Astrocyte (in vitro differentiated cells and primary cell): ENCODE measurements around the gene INPP5A. TPM values are rescaled to one million over a fixed set of nuclear protein-coding genes. Genes with fewer than 3 reads are reported as not detected.

ENCODE experiments used
- DNase-seq: peaks from one replicate; pipeline ENCODE4 v3.0.0-alpha.2; 2010; ENCODE audit warnings: low read depth
- FAIRE-seq: peaks from 2 replicates; lab custom pipeline; 2011; peaks lifted over from hg19 to GRCh38; lab: Jason Lieb, UNC
- H2AFZ ChIP-seq: 2 replicates; pipeline ENCODE4 v1.6.0; 2012; ENCODE audit warnings: low read depth, low read length, inconsistent platforms
- H3K27ac ChIP-seq: 2 replicates; pipeline ENCODE4 v1.5.1; 2011; ENCODE audit warnings: low read depth, low read length, inconsistent platforms
- H3K27me3 ChIP-seq: 2 replicates; pipeline ENCODE4 v1.6.0; 2011; ENCODE audit warnings: low read length, inconsistent platforms; ENCODE audit not compliant: insufficient read depth
- H3K36me3 ChIP-seq: 2 replicates; pipeline ENCODE4 v1.5.1; 2011; ENCODE audit warnings: low read length, inconsistent platforms; ENCODE audit not compliant: insufficient read depth
- H3K4me1 ChIP-seq: 2 replicates; pipeline ENCODE4 v1.5.1; 2011; ENCODE audit warnings: low read length, inconsistent platforms; ENCODE audit not compliant: insufficient read depth
- H3K4me2 ChIP-seq: 2 replicates; pipeline ENCODE4 v1.6.0; 2012; ENCODE audit warnings: low read length, inconsistent platforms
- H3K4me3 ChIP-seq: 2 replicates; pipeline ENCODE4 v1.5.1; 2011; ENCODE audit warnings: low read depth, mild to moderate bottlenecking, low read length, inconsistent platforms; ENCODE audit not compliant: insufficient read depth
- H3K79me2 ChIP-seq: 2 replicates; pipeline ENCODE4 v1.6.0; 2012; ENCODE audit warnings: mild to moderate bottlenecking, low read length, inconsistent platforms; ENCODE audit not compliant: insufficient read depth
- H3K9ac ChIP-seq: 2 replicates; pipeline ENCODE4 v1.6.0; 2012; ENCODE audit warnings: mild to moderate bottlenecking, low read length, inconsistent platforms
- H3K9me3 ChIP-seq: 2 replicates; pipeline ENCODE4 v1.5.1; 2012; ENCODE audit warnings: low read depth, mild to moderate bottlenecking, low read length, inconsistent platforms; ENCODE audit not compliant: insufficient read depth
- H4K20me1 ChIP-seq: 2 replicates; pipeline ENCODE4 v1.6.0; 2012; ENCODE audit warnings: low read length, inconsistent platforms; ENCODE audit not compliant: insufficient read depth
- H3K27ac Mint-ChIP-seq: one replicate; pipeline ENCODE4 v1.8.0; 2021; ENCODE audit warnings: mild to moderate bottlenecking, mixed read lengths; ENCODE audit not compliant: unreplicated experiment
- H3K27me3 Mint-ChIP-seq: one replicate; pipeline ENCODE4 v1.8.0; 2021; ENCODE audit warnings: low read depth, mixed read lengths; ENCODE audit not compliant: unreplicated experiment
- H3K36me3 Mint-ChIP-seq: one replicate; pipeline ENCODE4 v1.8.0; 2021; ENCODE audit warnings: low read depth, mixed read lengths; ENCODE audit not compliant: unreplicated experiment
- H3K4me1 Mint-ChIP-seq: one replicate; pipeline ENCODE4 v1.8.0; 2021; ENCODE audit warnings: low read depth, mixed read lengths; ENCODE audit not compliant: unreplicated experiment
- H3K4me3 Mint-ChIP-seq: one replicate; pipeline ENCODE4 v1.8.0; 2021; ENCODE audit warnings: mild to moderate bottlenecking, moderate library complexity, mixed read lengths; ENCODE audit not compliant: unreplicated experiment
- H3K9me3 Mint-ChIP-seq: one replicate; pipeline ENCODE4 v1.8.0; 2021; ENCODE audit warnings: mild to moderate bottlenecking, mixed read lengths; ENCODE audit not compliant: unreplicated experiment
- EZH2 ChIP-seq: IDR thresholded peaks from 2 replicates; pipeline ENCODE4 v1.6.1; 2012; ENCODE audit warnings: mild to moderate bottlenecking, low read length, inconsistent platforms; ENCODE audit not compliant: insufficient read depth
- total RNA-seq: library from RNA; stranded (reverse); gene quantifications from 2 replicates; pipeline ENCODE4 v1.2.1, GENCODE V29; 2021
- TF ChIP-seq, protein P1 (sequence below): IDR thresholded peaks from 2 replicates; pipeline ENCODE4 v1.5.1; 2011; ENCODE audit warnings: low read depth, mild to moderate bottlenecking, inconsistent platforms, low read length, moderate library complexity; ENCODE audit not compliant: insufficient read depth

The INPP5A gene
- total RNA-seq, 1 donor from 2014 or later = 39.1 TPM

DNA sequence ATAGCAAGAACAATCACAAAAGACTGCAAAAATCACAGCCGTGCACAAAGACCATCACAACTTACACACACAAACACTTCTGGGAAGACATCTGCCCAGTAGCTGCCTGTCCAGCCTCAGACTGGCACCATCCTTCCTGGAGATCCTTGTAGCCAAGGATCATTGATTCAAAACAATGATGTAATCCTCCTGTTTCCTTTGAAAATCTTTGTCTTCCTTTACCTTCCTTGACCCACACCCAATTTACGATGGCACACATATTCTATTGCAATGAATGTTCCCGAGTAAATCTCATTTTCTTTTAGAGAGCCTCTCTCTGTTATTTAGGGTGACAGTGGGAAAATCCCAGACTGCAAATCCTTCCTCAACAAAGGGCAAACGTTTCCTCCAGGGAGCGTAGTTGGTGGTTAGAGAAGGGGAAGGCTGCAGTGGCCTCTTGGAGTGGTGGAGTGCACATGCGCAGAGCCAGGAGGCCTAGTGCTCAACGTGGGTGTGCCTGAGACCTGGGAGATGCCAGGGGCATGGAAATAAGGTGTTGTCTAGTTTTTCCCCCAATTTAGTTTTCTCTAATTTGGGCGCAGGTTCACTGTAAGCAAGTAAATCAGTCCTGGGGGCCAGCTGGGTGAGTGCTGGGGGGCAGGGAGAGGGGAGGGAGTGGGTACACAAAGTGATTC, 3.1 kb upstream of the INPP5A start:
- no peaks in the 10 kb centered on the region for H3K36me3 Mint-ChIP-seq
- H2AFZ ChIP-seq = no peak overlapping the region
- TF ChIP-seq, protein P1, sequence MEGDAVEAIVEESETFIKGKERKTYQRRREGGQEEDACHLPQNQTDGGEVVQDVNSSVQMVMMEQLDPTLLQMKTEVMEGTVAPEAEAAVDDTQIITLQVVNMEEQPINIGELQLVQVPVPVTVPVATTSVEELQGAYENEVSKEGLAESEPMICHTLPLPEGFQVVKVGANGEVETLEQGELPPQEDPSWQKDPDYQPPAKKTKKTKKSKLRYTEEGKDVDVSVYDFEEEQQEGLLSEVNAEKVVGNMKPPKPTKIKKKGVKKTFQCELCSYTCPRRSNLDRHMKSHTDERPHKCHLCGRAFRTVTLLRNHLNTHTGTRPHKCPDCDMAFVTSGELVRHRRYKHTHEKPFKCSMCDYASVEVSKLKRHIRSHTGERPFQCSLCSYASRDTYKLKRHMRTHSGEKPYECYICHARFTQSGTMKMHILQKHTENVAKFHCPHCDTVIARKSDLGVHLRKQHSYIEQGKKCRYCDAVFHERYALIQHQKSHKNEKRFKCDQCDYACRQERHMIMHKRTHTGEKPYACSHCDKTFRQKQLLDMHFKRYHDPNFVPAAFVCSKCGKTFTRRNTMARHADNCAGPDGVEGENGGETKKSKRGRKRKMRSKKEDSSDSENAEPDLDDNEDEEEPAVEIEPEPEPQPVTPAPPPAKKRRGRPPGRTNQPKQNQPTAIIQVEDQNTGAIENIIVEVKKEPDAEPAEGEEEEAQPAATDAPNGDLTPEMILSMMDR = no peak
- TF ChIP-seq EZH2 = no peak

DNA sequence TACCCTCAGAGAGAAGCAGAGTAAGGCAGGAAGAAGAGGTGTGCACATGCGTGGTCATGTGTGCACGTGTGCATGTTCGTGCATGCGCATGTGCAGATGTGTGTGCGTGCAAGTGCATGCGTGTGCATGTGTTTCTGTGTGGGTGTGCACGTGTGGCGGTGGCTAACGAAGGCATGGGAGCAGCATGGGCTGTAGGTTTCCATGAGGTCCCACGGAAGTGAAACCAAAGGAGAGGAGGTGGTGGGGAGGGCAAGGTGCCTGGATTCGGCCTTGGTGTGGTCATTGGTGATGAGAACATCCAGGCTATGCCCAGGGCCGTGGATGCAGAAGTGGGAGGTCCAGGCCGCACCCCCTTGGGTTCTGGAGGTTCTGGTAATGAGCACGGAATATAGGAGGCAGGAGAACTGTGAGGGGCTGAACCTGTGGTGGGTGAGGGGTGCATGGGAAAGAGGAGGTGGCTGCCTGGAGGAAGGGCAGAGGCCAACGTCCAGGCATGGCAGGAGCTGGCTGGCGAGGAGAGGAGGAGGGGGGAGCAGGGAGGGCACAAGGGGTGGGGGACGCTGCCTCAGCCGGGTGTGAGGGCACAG, 2.4 kb upstream of the INPP5A start:
- Mint-ChIP-seq H3K4me1 (peaks cover 48% of the 10 kb centered on the region), H3K4me3 (peak overlapping the region; percentile 73), H3K27me3 (peaks cover 4% of the 10 kb centered on the region), H3K36me3 (no peaks in the 10 kb centered on the region), H3K9me3 (peaks cover 17% of the 10 kb centered on the region), H3K27ac (peak overlapping the region; percentile 15)
- Histone ChIP-seq H2AFZ (no peak overlapping the region), H3K27ac (no peak overlapping the region), H3K36me3 (no peaks in the 10 kb centered on the region), H4K20me1 (peaks cover 20% of the 10 kb centered on the region), H3K9ac (no peak overlapping the region), H3K4me3 (peak overlapping the region; percentile 78), H3K27me3 (no peaks in the 10 kb centered on the region), H3K79me2 (peaks cover 42% of the 10 kb centered on the region), H3K4me1 (peaks cover 64% of the 10 kb centered on the region), H3K4me2 (peak overlapping the region; percentile 88), H3K9me3 (peaks cover 2% of the 10 kb centered on the region)
- FAIRE-seq (no peak), DNase-seq (no peak)
- no peak for TF ChIP-seq EZH2
- TF ChIP-seq, protein P1 = no peak

More for the DNA sequence above, 3.1 kb upstream of the INPP5A start:
- DNase-seq (no peak), FAIRE-seq (no peak)
- no peaks in the 10 kb centered on the region for H3K27me3 ChIP-seq
- Mint-ChIP-seq H3K4me1 (peaks cover 41% of the 10 kb centered on the region), H3K4me3 (peak overlapping the region; percentile 73), H3K27ac (no peak overlapping the region), H3K9me3 (peaks cover 19% of the 10 kb centered on the region), H3K27me3 (peaks cover 4% of the 10 kb centered on the region)
- H3K4me3 ChIP-seq = no peak overlapping the region
- H3K36me3 ChIP-seq = no peaks in the 10 kb centered on the region
- peaks cover 14% of the 10 kb centered on the region for H4K20me1 ChIP-seq
- peak overlapping the region; percentile 1 for H3K9ac ChIP-seq
- peaks cover 2% of the 10 kb centered on the region for H3K9me3 ChIP-seq
- H3K4me1 ChIP-seq = peaks cover 58% of the 10 kb centered on the region
- H3K4me2 ChIP-seq = peak overlapping the region; percentile 55
- H3K27ac ChIP-seq = no peak overlapping the region
- H3K79me2 ChIP-seq = peaks cover 40% of the 10 kb centered on the region
